HPDE6-E6E7 (cell line): ENCODE results near the gene SUN3.

Source experiments
- DNase-seq: peaks from one replicate; pipeline ENCODE4 v3.0.0; 2011; ENCODE audit warnings: missing footprints; ENCODE audit errors: extremely low spot score

SUN3 gene

GRCh38 chr7:47979145-47979831, 49.6 kb downstream of the SUN3 start, which contains the start of gene HUS1:
HUS1 (minus strand) TSS chr7:47979615; CDS start chr7:47979519, 96 bp downstream.
- peak; percentile 79 for DNase-seq

- no peak for DNase-seq
Observed at GRCh38 chr7:47978790-47979144, 50.1 kb downstream of the SUN3 start.

- DNase-seq, result no peak
Observed at GRCh38 chr7:47973739-47974138, 55.2 kb downstream of the SUN3 start.

- DNase-seq, result no peak
Observed at GRCh38 chr7:47970761-47971160, 58.1 kb downstream of the SUN3 start.

- DNase-seq, result peak; percentile 49
Observed at GRCh38 chr7:47968847-47969774, 59.8 kb downstream of the SUN3 start.

GRCh38 chr7:47967708-47968107, 61.2 kb downstream of the SUN3 start:
- no peak for DNase-seq

- no peak for DNase-seq
Observed at GRCh38 chr7:47967123-47967522, 61.8 kb downstream of the SUN3 start.

GRCh38 chr7:47965456-47965855, 63.5 kb downstream of the SUN3 start:
- no peak for DNase-seq

- DNase-seq, result no peak
Observed at GRCh38 chr7:47962262-47962661, 66.6 kb downstream of the SUN3 start.

- DNase-seq, result no peak
Observed at GRCh38 chr7:47957156-47957555, 71.8 kb downstream of the SUN3 start.

GRCh38 chr7:47956220-47956619, 72.7 kb downstream of the SUN3 start:
- no peak for DNase-seq

GRCh38 chr7:47954231-47954911, 74.5 kb downstream of the SUN3 start:
- DNase-seq, result no peak

- no peak for DNase-seq
Observed at GRCh38 chr7:47953822-47954221, 75.1 kb downstream of the SUN3 start.

GRCh38 chr7:47952224-47952623, 76.7 kb downstream of the SUN3 start:
- DNase-seq, result no peak

- no peak for DNase-seq
Observed at GRCh38 chr7:47951374-47951773, 77.5 kb downstream of the SUN3 start.

- peak; percentile 61 for DNase-seq
Observed at GRCh38 chr7:47950714-47951113, 78.2 kb downstream of the SUN3 start.

- no peak for DNase-seq
Observed at GRCh38 chr7:47949703-47950102, 79.2 kb downstream of the SUN3 start.

GRCh38 chr7:47948141-47948790, 80.6 kb downstream of the SUN3 start, which contains the start of gene PKD1L1:
PKD1L1 (minus strand) TSS chr7:47948466; CDS start chr7:47948440, 26 bp downstream.
- DNase-seq, result no peak

- no peak for DNase-seq
Observed at GRCh38 chr7:47947355-47947749, 81.6 kb downstream of the SUN3 start.

- peak; percentile 57 for DNase-seq
Observed at GRCh38 chr7:47946581-47947354, 82.1 kb downstream of the SUN3 start.
